Loucy (cell line): Measurements from ENCODE around the gene DOCK10.
A peak's percentile ranks its signal among the peaks of the same experiment; 100 is the strongest.

ENCODE experiments used
- H2AFZ ChIP-seq: fragments of 200-600 bp; sonication (generic); 2 replicates; pipeline ENCODE4 v1.6.0; 2016; ENCODE audit warnings: antibody characterized with exemption, mild to moderate bottlenecking, low read length, moderate library complexity
- H3F3A ChIP-seq: fragments of 200-600 bp; 2 replicates; pipeline ENCODE4 v1.6.0; 2016; ENCODE audit warnings: antibody characterized with exemption, low read depth, mild to moderate bottlenecking
- H3K27me3 ChIP-seq: fragments of 200-600 bp; sonication (generic); 2 replicates; pipeline ENCODE4 v1.6.1; 2014; ENCODE audit warnings: low read length, mild to moderate bottlenecking; ENCODE audit not compliant: insufficient read depth, poor library complexity, severe bottlenecking
- H3K36me3 ChIP-seq: fragments of 200-600 bp; sonication (generic); 2 replicates; pipeline ENCODE4 v1.6.1; 2016; ENCODE audit warnings: low read length; ENCODE audit not compliant: insufficient read depth
- H3K4me1 ChIP-seq: fragments of 200-600 bp; sonication (generic); 2 replicates; pipeline ENCODE4 v1.5.1; 2014; ENCODE audit warnings: low read length, mild to moderate bottlenecking; ENCODE audit not compliant: insufficient read depth, poor library complexity, severe bottlenecking
- H3K4me2 ChIP-seq: fragments of 200-600 bp; sonication (generic); 2 replicates; pipeline ENCODE4 v1.6.0; 2014; ENCODE audit warnings: antibody characterized with exemption, low read length, low read depth, mild to moderate bottlenecking; ENCODE audit not compliant: poor library complexity, severe bottlenecking
- H3K4me3 ChIP-seq: fragments of 200-600 bp; sonication (generic); 2 replicates; pipeline ENCODE4 v1.5.1; 2014; ENCODE audit warnings: low read length, mild to moderate bottlenecking, mixed read lengths; ENCODE audit not compliant: poor library complexity, severe bottlenecking
- H3K79me2 ChIP-seq: fragments of 200-600 bp; sonication (generic); 2 replicates; pipeline ENCODE4 v1.6.1; 2014; ENCODE audit warnings: low read length; ENCODE audit not compliant: insufficient read depth
- H3K9ac ChIP-seq: fragments of 200-600 bp; sonication (generic); 2 replicates; pipeline ENCODE4 v1.6.0; 2014; ENCODE audit warnings: mild to moderate bottlenecking, low read depth, low read length, moderate library complexity; ENCODE audit not compliant: poor library complexity, severe bottlenecking
- H3K9me2 ChIP-seq: fragments of 200-600 bp; sonication (generic); replicated peaks from 2 replicates; pipeline ENCODE4 v1.6.1; 2016; ENCODE audit warnings: low read depth, low read length, mixed read lengths
- H3K9me3 ChIP-seq: fragments of 200-600 bp; sonication (generic); 2 replicates; pipeline ENCODE4 v1.6.1; 2014; ENCODE audit warnings: mild to moderate bottlenecking, antibody characterized with exemption, low read length, low read depth; ENCODE audit not compliant: insufficient read depth
- H4K20me1 ChIP-seq: fragments of 200-600 bp; sonication (generic); 2 replicates; pipeline ENCODE4 v1.6.0; 2014; ENCODE audit warnings: antibody characterized with exemption, low read length, mild to moderate bottlenecking; ENCODE audit not compliant: insufficient read depth, poor library complexity, severe bottlenecking
- EZH2phosphoT487 ChIP-seq: fragments of 200-600 bp; IDR thresholded peaks from 2 replicates; pipeline ENCODE4 v1.6.1; 2018; ENCODE audit warnings: antibody characterized with exemption, mild to moderate bottlenecking, moderate library complexity, borderline replicate concordance
- TF ChIP-seq, protein P1 (sequence below): fragments of 200-600 bp; sonication (generic); conservative IDR thresholded peaks from 2 replicates; pipeline ENCODE4 v1.5.1; 2014; ENCODE audit warnings: mild to moderate bottlenecking, antibody characterized with exemption, low read length

DOCK10 gene

DNA sequence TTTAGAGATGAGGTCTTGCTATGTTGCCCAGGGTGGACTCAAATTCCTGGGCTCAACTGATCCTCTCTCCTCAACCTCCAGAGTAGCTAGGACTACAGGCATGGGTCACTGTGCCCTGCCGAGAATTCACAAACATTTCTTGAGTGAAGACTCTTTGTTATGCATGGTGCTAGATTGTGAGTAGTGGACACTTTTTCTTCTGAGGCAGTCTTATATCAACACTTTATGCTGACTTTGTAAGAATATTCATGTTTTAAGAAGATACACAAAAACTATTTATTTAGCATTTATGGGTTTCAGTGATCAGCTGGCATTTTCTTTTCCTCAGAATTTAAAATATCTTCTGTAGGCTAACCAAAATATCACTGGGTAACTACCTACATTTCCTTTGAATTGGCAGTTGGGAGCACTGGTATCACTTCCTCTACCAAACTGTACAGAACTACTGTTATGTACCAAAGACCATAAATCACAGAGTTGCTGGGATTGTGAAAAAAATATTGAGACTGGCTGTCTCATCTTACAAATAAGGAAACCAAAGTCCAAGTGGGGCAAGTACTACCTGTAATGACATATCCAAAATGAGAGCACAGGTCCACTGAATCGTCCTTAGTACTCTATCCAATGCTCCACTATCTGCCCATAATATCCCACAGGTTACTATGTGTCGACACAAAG lies 34.0 kb downstream of the DOCK10 start:
- Histone ChIP-seq H3F3A (no peaks in the 10 kb centered on the region), H3K36me3 (no peaks in the 10 kb centered on the region), H2AFZ (no peak overlapping the region), H4K20me1 (peaks cover 3% of the 10 kb centered on the region), H3K9me3 (no peaks in the 10 kb centered on the region), H3K4me2 (peak overlapping the region; percentile 41), H3K27me3 (no peaks in the 10 kb centered on the region), H3K9ac (peak overlapping the region; percentile 32), H3K4me3 (peak overlapping the region; percentile 5), H3K79me2 (peaks cover 36% of the 10 kb centered on the region; the same call in 1 of the 2 replicates), H3K9me2 (no peaks in the 10 kb centered on the region), H3K4me1 (peaks cover 41% of the 10 kb centered on the region)
- TF ChIP-seq, protein P1, sequence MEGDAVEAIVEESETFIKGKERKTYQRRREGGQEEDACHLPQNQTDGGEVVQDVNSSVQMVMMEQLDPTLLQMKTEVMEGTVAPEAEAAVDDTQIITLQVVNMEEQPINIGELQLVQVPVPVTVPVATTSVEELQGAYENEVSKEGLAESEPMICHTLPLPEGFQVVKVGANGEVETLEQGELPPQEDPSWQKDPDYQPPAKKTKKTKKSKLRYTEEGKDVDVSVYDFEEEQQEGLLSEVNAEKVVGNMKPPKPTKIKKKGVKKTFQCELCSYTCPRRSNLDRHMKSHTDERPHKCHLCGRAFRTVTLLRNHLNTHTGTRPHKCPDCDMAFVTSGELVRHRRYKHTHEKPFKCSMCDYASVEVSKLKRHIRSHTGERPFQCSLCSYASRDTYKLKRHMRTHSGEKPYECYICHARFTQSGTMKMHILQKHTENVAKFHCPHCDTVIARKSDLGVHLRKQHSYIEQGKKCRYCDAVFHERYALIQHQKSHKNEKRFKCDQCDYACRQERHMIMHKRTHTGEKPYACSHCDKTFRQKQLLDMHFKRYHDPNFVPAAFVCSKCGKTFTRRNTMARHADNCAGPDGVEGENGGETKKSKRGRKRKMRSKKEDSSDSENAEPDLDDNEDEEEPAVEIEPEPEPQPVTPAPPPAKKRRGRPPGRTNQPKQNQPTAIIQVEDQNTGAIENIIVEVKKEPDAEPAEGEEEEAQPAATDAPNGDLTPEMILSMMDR, result no peak
- TF ChIP-seq EZH2phosphoT487, result no peak

DNA sequence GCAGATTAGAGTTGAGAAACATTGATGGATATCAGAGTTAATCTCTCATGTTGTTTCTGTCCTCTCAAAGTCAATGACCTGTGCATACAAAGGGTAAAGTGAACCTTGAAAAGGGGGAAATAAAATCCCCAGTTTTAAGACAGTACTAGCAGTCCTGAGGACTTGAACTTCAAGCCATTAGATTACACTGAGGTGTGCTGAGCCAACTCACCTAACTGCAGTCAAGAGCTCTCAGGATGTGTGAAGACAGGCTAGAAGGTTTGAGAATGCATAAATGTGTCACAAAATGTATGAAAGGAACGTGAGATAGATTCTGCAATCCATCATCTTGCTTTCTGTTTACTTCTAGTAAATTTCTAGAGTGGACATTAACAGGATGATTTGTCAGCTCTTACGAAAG lies 35.5 kb downstream of the DOCK10 start:
- H3K4me1 ChIP-seq, result peaks cover 39% of the 10 kb centered on the region
- H3K9ac ChIP-seq, result no peak overlapping the region
- H4K20me1 ChIP-seq, result peaks cover 5% of the 10 kb centered on the region
- TF ChIP-seq EZH2phosphoT487, result no peak
- TF ChIP-seq, protein P1, result no peak
- no peaks in the 10 kb centered on the region for H3F3A ChIP-seq
- H3K4me3 ChIP-seq, result no peak overlapping the region
- no peaks in the 10 kb centered on the region for H3K27me3 ChIP-seq
- H3K9me2 ChIP-seq, result no peaks in the 10 kb centered on the region
- peak overlapping the region; percentile 18 for H3K4me2 ChIP-seq
- H3K9me3 ChIP-seq, result no peaks in the 10 kb centered on the region
- H3K79me2 ChIP-seq, result peaks cover 36% of the 10 kb centered on the region; the same call in 1 of the 2 replicates
- no peak overlapping the region for H2AFZ ChIP-seq
- no peaks in the 10 kb centered on the region for H3K36me3 ChIP-seq

DNA sequence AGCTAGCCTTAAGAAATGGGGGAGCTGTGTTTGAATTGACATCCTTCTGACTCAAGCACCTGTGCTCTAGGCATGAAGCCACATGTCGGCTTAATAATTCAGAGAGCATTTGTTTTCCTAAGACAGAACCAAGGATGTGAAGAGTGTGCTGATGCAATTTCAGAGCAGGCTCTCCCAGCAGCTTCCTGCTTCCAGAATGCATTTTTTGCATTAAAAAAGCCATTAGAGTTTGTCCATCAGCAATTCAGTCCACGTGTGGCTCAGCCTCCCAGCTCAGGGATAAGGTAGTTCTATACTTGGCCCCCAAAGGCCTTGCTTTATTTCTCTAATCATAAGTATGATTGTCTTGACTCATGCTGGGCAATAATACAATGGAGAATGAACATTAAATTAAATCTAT lies 37.7 kb downstream of the DOCK10 start:
- no peak overlapping the region for H3K4me3 ChIP-seq
- H4K20me1 ChIP-seq, result peaks cover 5% of the 10 kb centered on the region
- no peak overlapping the region for H3K4me2 ChIP-seq
- H3K36me3 ChIP-seq, result no peaks in the 10 kb centered on the region
- no peak overlapping the region for H2AFZ ChIP-seq
- no peak overlapping the region for H3K9ac ChIP-seq
- TF ChIP-seq EZH2phosphoT487, result no peak
- TF ChIP-seq, protein P1, result no peak
- no peaks in the 10 kb centered on the region for H3F3A ChIP-seq
- H3K9me3 ChIP-seq, result no peaks in the 10 kb centered on the region
- H3K79me2 ChIP-seq, result peaks cover 47% of the 10 kb centered on the region; the same call in 1 of the 2 replicates
- H3K27me3 ChIP-seq, result no peaks in the 10 kb centered on the region
- peaks cover 48% of the 10 kb centered on the region for H3K4me1 ChIP-seq
- H3K9me2 ChIP-seq, result no peaks in the 10 kb centered on the region
